ENCODE results near the gene EOLA1. TPM values are rescaled to one million over a fixed set of nuclear protein-coding genes. Genes with fewer than 3 reads are reported as not detected.
A peak's percentile ranks its signal among the peaks of the same experiment; 100 is the strongest.

Gene EOLA1
- total and polyA plus RNA-seq, 3 donors from 2014 or later, result 10.6 to 13.4 (median 12.0) TPM

DNA sequence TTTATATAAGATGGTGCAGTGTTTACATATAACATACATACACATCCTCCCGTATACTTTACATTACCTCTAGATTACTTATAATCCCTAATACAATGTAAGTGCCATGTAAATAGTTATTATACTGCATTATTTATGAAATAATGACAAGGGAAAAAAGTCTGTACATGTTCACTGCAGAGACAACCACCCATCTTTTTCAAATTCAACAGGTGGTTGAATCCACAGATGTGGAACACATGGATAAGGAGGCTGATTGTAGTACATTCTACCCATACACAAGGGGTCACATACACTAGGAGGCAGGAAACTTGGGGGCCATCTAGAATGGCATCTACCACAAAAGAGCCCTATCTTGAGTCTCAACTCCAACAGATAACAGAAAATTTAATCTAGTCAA lies 32.3 kb upstream of the EOLA1 start:
- no peak for DNase-seq
- H3K27me3 ChIP-seq, result no peaks in the 10 kb centered on the region
- no peak overlapping the region for H3K27ac ChIP-seq
- WGBS, 2 donors, result 87 to 91% methylated on average over 1 of the region's 1 CpG
- H3K4me1 ChIP-seq, result no peaks in the 10 kb centered on the region
- no peaks in the 10 kb centered on the region for H3K9me3 ChIP-seq
- intact Hi-C loops (cut with DNase I; ENCODE audit: low total_unique reads), result no loop called here
- TF ChIP-seq CTCF (IDR thresholded peaks at IDR 0.05) (no peak), POLR2A (IDR thresholded peaks at IDR 0.05) (no peak)
- no peaks in the 10 kb centered on the region for H3K36me3 ChIP-seq (ENCODE audit: low read depth, missing control alignments)
- no peak overlapping the region for H3K4me3 ChIP-seq

DNA sequence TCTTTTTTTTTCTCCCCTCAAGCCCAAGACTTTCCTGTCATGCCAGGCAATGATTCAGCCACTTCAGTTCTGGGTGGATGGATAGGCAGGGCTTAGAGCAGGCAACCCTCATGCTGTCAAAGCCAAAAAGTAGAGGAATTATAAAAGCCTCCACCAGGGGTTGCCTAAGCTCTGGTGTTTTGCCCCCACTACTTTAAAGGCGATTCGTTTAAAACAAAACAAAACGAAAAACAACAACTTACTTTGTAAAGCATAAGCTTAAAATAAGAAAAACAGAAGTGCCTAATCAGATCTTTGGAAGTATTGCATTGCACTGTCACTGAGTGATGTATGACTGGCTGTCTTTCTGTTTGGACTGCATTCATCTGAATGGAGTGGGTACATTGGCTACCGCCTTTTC lies 30.4 kb upstream of the EOLA1 start:
- intact Hi-C loops (cut with DNase I; ENCODE audit: low total_unique reads), result no loop called here
- Histone ChIP-seq H3K36me3 (ENCODE audit: low read depth, missing control alignments) (no peaks in the 10 kb centered on the region), H3K9me3 (no peaks in the 10 kb centered on the region), H3K4me3 (no peak overlapping the region), H3K4me1 (no peaks in the 10 kb centered on the region), H3K27me3 (no peaks in the 10 kb centered on the region), H3K27ac (no peak overlapping the region)
- no peak for DNase-seq
- peak in 1 of 3 experiments; percentile 23 for TF ChIP-seq CTCF (IDR thresholded peaks at IDR 0.05)
- no peak for TF ChIP-seq POLR2A (IDR thresholded peaks at IDR 0.05)
- WGBS, 2 donors, result 16 to 36% methylated on average over 4 of the region's 4 CpGs

DNA sequence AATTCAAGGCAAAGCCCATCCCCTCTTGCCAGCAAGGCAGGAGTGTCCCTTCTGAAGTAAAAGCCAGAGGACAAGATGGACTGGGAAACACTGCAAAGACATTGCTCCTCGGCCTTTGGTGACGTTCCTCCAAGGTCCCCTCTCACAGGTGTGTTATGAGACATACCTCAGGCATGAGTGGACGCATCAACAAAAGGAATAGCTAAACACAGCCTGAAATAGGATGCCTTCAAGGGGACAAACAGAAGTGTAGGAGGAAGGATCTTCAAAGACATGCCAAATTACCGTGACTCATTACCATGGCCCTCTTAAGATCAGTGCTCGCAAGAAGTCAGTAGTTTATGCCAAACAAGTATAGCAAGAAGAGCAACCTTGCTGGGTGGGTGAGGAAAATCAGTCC lies 29.7 kb upstream of the EOLA1 start:
- Histone ChIP-seq H3K27ac (no peak overlapping the region), H3K4me1 (no peaks in the 10 kb centered on the region), H3K4me3 (no peak overlapping the region), H3K9me3 (no peaks in the 10 kb centered on the region), H3K36me3 (ENCODE audit: low read depth, missing control alignments) (no peaks in the 10 kb centered on the region), H3K27me3 (no peaks in the 10 kb centered on the region)
- WGBS, 2 donors, result 81 to 83% methylated on average over 2 to 5 of the region's 5 CpGs
- DNase-seq, result no peak
- intact Hi-C loops (cut with DNase I; ENCODE audit: low total_unique reads), result no loop called here
- TF ChIP-seq CTCF (IDR thresholded peaks at IDR 0.05) (no peak), POLR2A (IDR thresholded peaks at IDR 0.05) (no peak)

- Histone ChIP-seq H3K4me3 (no peak overlapping the region), H3K36me3 (ENCODE audit: low read depth, missing control alignments) (no peaks in the 10 kb centered on the region), H3K27me3 (no peaks in the 10 kb centered on the region), H3K9me3 (no peaks in the 10 kb centered on the region), H3K27ac (no peak overlapping the region), H3K4me1 (no peaks in the 10 kb centered on the region)
- WGBS, 2 donors, result 84 to 88% methylated on average over 4 of the region's 4 CpGs
- DNase-seq, result peak; percentile 54
- intact Hi-C loops (cut with DNase I; ENCODE audit: low total_unique reads), result no loop called here
- no peak for TF ChIP-seq POLR2A (IDR thresholded peaks at IDR 0.05)
- TF ChIP-seq CTCF (IDR thresholded peaks at IDR 0.05), result peak in 1 of 3 experiments; percentile 36
These were observed 28.5 kb upstream of the EOLA1 start for GRCh38 chrX:149512225-149512885.

- intact Hi-C loops (cut with DNase I; ENCODE audit: low total_unique reads), result no loop called here
- DNase-seq, result no peak
- Histone ChIP-seq H3K27me3 (no peaks in the 10 kb centered on the region), H3K36me3 (ENCODE audit: low read depth, missing control alignments) (no peaks in the 10 kb centered on the region), H3K27ac (no peak overlapping the region), H3K4me1 (no peaks in the 10 kb centered on the region), H3K4me3 (no peak overlapping the region), H3K9me3 (no peaks in the 10 kb centered on the region)
- TF ChIP-seq CTCF (IDR thresholded peaks at IDR 0.05), result no peak
- no peak for TF ChIP-seq POLR2A (IDR thresholded peaks at IDR 0.05)
- 65 to 71% methylated on average over 9 of the region's 9 CpGs for WGBS, 2 donors
These were observed 26.9 kb upstream of the EOLA1 start for GRCh38 chrX:149513825-149514428.
